HG03571 (cell line): ENCODE measurements around the gene CDH3.
"Not testable (repeated sequence)": the region's sequence is repeated elsewhere in the genome, so short reads cannot be mapped to it uniquely, and the experiment has no call there.

ENCODE experiments used
- ATAC-seq: cut with Tn5 transposase; IDR thresholded peaks from one replicate; pipeline ENCODE4 v1.9.1; 2021; ENCODE audit not compliant: unreplicated experiment

CDH3 gene

GRCh38 chr16:68698091-68698490, 53.0 kb downstream of the CDH3 start:
- ATAC-seq: no peak

- ATAC-seq: no peak
Measured at GRCh38 chr16:68700120-68700519, 55.0 kb downstream of the CDH3 start.

- no peak for ATAC-seq
Measured at GRCh38 chr16:68700831-68701230, 55.7 kb downstream of the CDH3 start.

GRCh38 chr16:68704232-68704867, 59.2 kb downstream of the CDH3 start:
- no peak for ATAC-seq

- no peak for ATAC-seq
Measured at GRCh38 chr16:68707340-68708152, 62.4 kb downstream of the CDH3 start.

GRCh38 chr16:68710211-68710610, 65.1 kb downstream of the CDH3 start:
- ATAC-seq: no peak

- no peak for ATAC-seq
Measured at GRCh38 chr16:68711421-68712139, 66.5 kb downstream of the CDH3 start.

- no peak for ATAC-seq
Measured at GRCh38 chr16:68713361-68713760, 68.3 kb downstream of the CDH3 start.

GRCh38 chr16:68715471-68715870, 70.4 kb downstream of the CDH3 start:
- ATAC-seq: no peak

GRCh38 chr16:68716516-68716915, 71.4 kb downstream of the CDH3 start:
- ATAC-seq: not testable (repeated sequence)

- ATAC-seq: no peak
Measured at GRCh38 chr16:68717684-68718083, 72.6 kb downstream of the CDH3 start.

- no peak for ATAC-seq
Measured at GRCh38 chr16:68718590-68718989, 73.5 kb downstream of the CDH3 start.

- ATAC-seq: peak; percentile 69
Measured at GRCh38 chr16:68719993-68720489, 74.9 kb downstream of the CDH3 start.

GRCh38 chr16:68722119-68723024, 77.3 kb downstream of the CDH3 start:
- ATAC-seq: no peak

- no peak for ATAC-seq
Measured at GRCh38 chr16:68724797-68725196, 79.7 kb downstream of the CDH3 start.

- no peak for ATAC-seq
Measured at GRCh38 chr16:68728523-68728922, 83.4 kb downstream of the CDH3 start.

GRCh38 chr16:68731637-68732036, 86.5 kb downstream of the CDH3 start:
- ATAC-seq: no peak

- no peak for ATAC-seq
Measured at GRCh38 chr16:68732042-68732680, 87.1 kb downstream of the CDH3 start.

- ATAC-seq: no peak
Measured at GRCh38 chr16:68732741-68733399, 87.8 kb downstream of the CDH3 start.

- no peak for ATAC-seq
Measured at GRCh38 chr16:68733570-68733969, 88.5 kb downstream of the CDH3 start.
